ENCODE data around the gene EMC10.

EMC10 gene

DNA sequence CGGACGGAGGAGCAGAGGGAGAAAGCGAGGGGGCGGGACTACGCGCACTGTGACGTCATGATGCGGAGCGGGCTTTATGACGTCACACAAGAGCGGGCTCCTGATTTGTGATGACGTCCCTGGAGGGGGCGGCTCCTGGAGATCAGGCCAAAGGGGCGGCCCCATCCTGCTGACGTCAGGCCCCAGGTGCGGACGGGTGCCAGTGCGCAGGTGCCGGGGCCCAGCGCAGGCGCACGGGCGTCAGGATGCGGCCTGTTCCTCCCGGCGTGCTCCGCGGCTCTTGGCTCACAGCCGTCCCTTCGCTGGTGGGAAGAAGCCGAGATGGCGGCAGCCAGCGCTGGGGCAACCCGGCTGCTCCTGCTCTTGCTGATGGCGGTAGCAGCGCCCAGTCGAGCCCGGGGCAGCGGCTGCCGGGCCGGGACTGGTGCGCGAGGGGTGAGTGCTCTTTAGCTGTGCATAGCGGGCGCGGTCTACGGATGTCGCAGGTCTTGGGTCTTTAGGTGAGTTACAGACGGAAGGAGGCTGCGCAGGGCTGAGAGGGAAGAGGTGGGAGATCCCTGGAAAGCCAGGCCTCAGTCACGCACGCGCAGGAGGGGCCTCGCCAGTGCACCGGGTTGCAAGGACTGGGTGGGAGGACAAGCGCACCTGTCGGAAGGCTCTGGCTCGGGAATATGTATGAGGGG lies at the start of gene EMC10, which contains the start of gene GARIN5A:
Gene EMC10 (plus strand): TSS at position 284 of the 683 bp plus-strand sequence. CDS start 38 bp downstream, at position 322.
Gene GARIN5A (minus strand): TSS at position 625 of the 683 bp plus-strand sequence. CDS start 460 bp downstream, at position 165.
- peak within 1 kb of the TSS; percentile 92 for H3K4me3 ChIP-seq (replicated peaks; ENCODE audit: low read depth, low read length)
- DNase-seq (ENCODE audit: low read depth), result peak; percentile 96
- no peak for TF ChIP-seq CTCF (IDR thresholded peaks at IDR 0.05; ENCODE audit: low read length, missing control alignments)

DNA sequence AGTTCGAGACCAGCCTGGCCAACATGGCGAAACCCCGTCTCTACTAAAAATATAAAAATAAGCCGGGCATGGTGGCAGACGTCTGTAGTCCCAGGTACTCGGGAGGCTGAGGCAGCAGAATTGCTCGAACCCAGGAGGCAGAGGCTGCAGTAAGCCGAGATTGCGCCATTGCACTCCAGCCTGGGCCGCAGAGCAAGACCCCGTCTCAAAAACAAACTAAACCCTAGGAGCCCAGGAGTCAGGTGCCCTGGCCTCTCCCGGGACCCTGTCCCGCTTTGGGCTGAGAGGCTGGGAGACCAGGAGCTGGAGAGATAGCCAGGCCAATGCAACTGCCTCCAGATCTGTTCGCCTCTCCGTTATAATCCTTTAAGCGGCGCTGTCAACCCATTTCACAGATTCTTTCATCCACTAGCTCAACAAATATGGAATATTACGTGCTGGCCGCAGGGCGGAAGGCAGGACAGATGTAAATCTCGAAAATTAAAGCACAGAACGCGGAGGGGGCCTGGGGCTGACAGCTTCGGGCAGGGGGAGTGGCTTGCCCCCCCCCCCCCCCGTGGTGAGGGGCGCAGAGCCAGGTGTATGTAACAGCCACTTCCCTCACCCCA lies 48.9 kb upstream of the EMC10 start:
- peak overlapping the region; percentile 24 for H3K4me3 ChIP-seq (replicated peaks; ENCODE audit: low read depth, low read length)
- TF ChIP-seq CTCF (IDR thresholded peaks at IDR 0.05; ENCODE audit: low read length, missing control alignments), result no peak
- DNase-seq (ENCODE audit: low read depth), result no peak

GRCh38 chr19:50427997-50428425 lies 48.3 kb upstream of the EMC10 start:
- TF ChIP-seq CTCF (IDR thresholded peaks at IDR 0.05; ENCODE audit: low read length, missing control alignments), result no peak
- DNase-seq (ENCODE audit: low read depth), result peak; percentile 84
- H3K4me3 ChIP-seq (replicated peaks; ENCODE audit: low read depth, low read length), result peak overlapping the region; percentile 24

DNA sequence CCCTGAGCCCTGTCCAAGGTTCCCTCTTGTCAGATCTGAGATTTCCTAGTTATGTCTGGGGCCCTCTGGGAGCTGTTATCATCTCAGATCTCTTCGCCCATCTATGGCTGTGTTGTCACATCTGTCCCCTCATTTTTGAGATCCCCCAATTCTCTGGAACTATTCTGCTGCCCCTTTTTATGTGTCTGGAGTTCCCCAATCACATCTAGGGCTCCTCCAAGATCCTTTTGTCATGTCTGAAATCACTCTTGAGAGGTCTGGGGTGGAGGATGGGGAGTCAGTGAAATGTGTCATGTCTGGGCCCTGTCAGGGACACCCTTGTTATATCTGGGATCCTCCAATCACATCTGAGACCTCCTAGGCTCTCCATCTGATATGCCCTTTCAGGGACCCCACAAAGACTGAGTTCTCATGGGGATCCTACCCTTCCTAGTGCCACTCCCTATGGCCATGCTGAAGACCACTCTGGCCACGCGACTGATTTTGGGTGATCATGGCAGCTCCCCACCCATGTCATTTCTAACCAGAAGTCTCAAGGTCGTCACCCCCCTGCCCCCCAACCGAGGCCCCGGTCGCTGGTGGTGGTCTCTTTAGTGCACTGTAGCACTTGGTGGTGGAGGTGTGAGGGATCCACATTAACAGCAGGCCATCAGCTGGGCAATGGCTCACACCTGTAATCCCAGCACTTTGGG lies 47.4 kb upstream of the EMC10 start:
- no peak for DNase-seq (ENCODE audit: low read depth)
- no peak overlapping the region for H3K4me3 ChIP-seq (replicated peaks; ENCODE audit: low read depth, low read length)
- no peak for TF ChIP-seq CTCF (IDR thresholded peaks at IDR 0.05; ENCODE audit: low read length, missing control alignments)

DNA sequence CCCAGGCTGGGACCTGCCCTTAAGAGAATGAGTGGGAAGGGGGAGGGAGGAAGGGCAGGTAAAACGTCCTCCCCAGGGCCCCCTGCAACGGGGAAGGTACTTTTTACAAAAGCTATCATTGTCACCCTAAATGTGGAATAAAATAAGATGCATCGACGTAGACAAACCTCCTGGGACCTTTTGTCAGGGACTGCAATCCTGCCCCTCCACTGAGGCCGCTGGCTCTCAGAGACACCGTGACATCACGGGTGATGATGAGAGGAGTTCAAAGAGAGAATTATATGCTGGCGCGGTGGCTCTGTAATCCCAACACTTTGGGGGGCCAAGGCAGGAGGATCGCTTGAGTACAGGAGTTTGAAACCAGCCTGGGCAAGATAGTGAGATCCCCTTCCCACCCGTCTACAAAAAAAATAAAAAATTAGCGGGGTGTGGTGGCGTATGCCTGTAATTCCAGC lies 45.4 kb upstream of the EMC10 start:
- TF ChIP-seq CTCF (IDR thresholded peaks at IDR 0.05; ENCODE audit: low read length, missing control alignments), result no peak
- no peak for DNase-seq (ENCODE audit: low read depth)
- H3K4me3 ChIP-seq (replicated peaks; ENCODE audit: low read depth, low read length), result peak overlapping the region; percentile 62

GRCh38 chr19:50431343-50432220 lies 44.7 kb upstream of the EMC10 start:
- TF ChIP-seq CTCF (IDR thresholded peaks at IDR 0.05; ENCODE audit: low read length, missing control alignments), result no peak
- H3K4me3 ChIP-seq (replicated peaks; ENCODE audit: low read depth, low read length), result peak overlapping the region; percentile 62
- DNase-seq (ENCODE audit: low read depth), result peak; percentile 78
